ENCODE measurements around the gene CPNE8. TPM values are rescaled to one million over a fixed set of nuclear protein-coding genes. Genes with fewer than 3 reads are reported as not detected.

CPNE8 gene
- total RNA-seq, 3 donors from 2014 or later, result 11.3 to 29.8 (median 28.3) TPM

DNA sequence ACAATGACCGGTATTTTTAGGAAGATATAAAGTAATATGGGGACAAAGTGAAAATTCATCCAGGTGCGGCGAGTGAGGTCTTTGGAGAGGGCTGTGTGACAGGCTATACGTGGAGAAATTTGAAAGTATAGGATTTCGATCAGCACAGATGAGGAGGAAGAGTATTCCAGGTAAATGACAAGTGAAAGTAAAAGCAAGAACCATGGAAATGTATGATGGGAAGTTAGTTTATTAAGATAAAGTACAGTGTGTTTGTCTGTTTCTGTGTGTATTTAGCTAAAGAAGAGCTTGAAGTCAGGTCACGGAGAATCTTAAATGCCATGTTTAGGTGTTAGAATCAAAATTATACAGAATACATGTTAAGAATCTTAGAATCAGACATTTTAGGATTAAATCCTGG is 239.0 kb downstream of the CPNE8 start:
- no peak for TF ChIP-seq POLR2AphosphoS5 (IDR thresholded peaks at IDR 0.05)
- TF ChIP-seq POLR2A (IDR thresholded peaks at IDR 0.05), result no peak
- no peak for TF ChIP-seq CTCF (IDR thresholded peaks at IDR 0.05)
- intact Hi-C loops (cut with DNase I; ENCODE audit: low total_unique reads), result loop anchor here (10.0 kb wide), 1 partner anchor 438 kb away; no protein-coding TSS in a partner anchor
- Histone ChIP-seq H3K4me3 (no peak overlapping the region), H3K4me1 (no peaks in the 10 kb centered on the region), H3K36me3 (no peaks in the 10 kb centered on the region), H3K27ac (no peak overlapping the region), H3K9me3 (peaks cover 14 to 15% of the 10 kb centered on the region in 2 donors), H3K27me3 (no peaks in the 10 kb centered on the region)
- no peak for DNase-seq (ENCODE audit: low spot score in 2 of 2)

DNA sequence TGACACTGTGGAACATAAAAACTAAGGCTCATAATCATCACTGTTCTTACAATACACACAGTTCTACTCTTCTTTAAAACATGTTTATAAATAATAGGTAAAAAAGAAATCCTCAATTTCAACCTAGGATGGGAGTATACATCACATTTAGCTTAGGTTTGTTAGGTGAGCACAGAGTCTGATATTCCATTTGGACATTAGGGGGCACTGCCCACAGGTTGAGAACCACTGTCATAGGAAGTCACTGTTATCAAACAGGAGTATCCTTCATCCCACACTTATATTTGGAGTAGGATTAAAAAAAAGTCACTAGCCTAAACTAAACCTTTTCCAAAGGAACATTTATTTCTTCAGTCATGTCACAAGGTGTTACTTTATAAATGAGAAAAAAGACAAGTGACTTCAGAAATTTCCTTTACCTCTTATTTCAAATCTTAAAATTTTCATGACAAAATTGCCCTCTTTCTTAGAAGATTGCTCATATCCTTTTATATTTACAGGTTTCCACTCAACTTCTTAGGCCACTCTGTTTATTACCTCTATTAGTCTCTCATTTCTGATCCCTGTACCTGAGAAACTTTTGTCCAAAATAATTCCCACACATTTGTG is 240.6 kb downstream of the CPNE8 start:
- no peak overlapping the region for H3K4me3 ChIP-seq
- DNase-seq (ENCODE audit: low spot score in 2 of 2), result no peak
- no peaks in the 10 kb centered on the region for H3K36me3 ChIP-seq
- no peaks in the 10 kb centered on the region for H3K27me3 ChIP-seq
- H3K4me1 ChIP-seq, result no peaks in the 10 kb centered on the region
- TF ChIP-seq POLR2A (IDR thresholded peaks at IDR 0.05) (no peak), CTCF (IDR thresholded peaks at IDR 0.05) (no peak), POLR2AphosphoS5 (IDR thresholded peaks at IDR 0.05) (no peak)
- H3K9me3 ChIP-seq, result peaks cover 18 to 19% of the 10 kb centered on the region in 2 donors
- H3K27ac ChIP-seq, result no peak overlapping the region
- intact Hi-C loops (cut with DNase I; ENCODE audit: low total_unique reads), result loop anchor here (10.0 kb wide), 1 partner anchor 440 kb away; no protein-coding TSS in a partner anchor

DNA sequence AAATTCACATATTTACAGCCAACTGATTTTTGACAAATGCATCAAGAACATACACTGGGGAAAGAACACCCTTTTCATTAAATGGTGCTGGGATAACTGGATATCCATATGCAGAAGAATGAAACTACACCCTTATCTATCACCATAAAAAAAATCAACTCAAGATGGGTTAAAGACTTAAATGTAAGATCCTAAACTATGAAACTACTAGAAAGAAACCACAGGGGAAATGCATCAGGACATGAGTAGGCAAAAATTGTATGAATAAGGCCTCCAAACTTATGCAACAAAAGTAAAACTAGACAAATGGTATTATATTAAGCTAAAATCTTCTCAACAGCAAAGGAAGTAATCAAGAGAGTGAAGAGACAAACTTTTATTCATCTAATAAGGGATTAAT is 242.6 kb downstream of the CPNE8 start:
- Histone ChIP-seq H3K9me3 (peaks cover 18 to 19% of the 10 kb centered on the region in 2 donors), H3K27ac (no peak overlapping the region), H3K36me3 (no peaks in the 10 kb centered on the region), H3K4me3 (no peak overlapping the region), H3K27me3 (no peaks in the 10 kb centered on the region), H3K4me1 (no peaks in the 10 kb centered on the region)
- intact Hi-C loops (cut with DNase I; ENCODE audit: low total_unique reads), result loop anchor here (10.0 kb wide), 1 partner anchor 442 kb away; no protein-coding TSS in a partner anchor
- DNase-seq (ENCODE audit: low spot score in 2 of 2), result no peak
- TF ChIP-seq POLR2AphosphoS5 (IDR thresholded peaks at IDR 0.05), result no peak
- TF ChIP-seq POLR2A (IDR thresholded peaks at IDR 0.05), result no peak

- no peak for DNase-seq (ENCODE audit: low spot score in 2 of 2)
- Histone ChIP-seq H3K36me3 (no peaks in the 10 kb centered on the region), H3K27ac (no peak overlapping the region), H3K4me1 (no peaks in the 10 kb centered on the region), H3K4me3 (no peak overlapping the region), H3K9me3 (no peaks in the 10 kb centered on the region), H3K27me3 (no peaks in the 10 kb centered on the region)
- no peak for TF ChIP-seq POLR2AphosphoS5 (IDR thresholded peaks at IDR 0.05)
- no peak for TF ChIP-seq CTCF (IDR thresholded peaks at IDR 0.05)
- no peak for TF ChIP-seq POLR2A (IDR thresholded peaks at IDR 0.05)
- intact Hi-C loops (cut with DNase I; ENCODE audit: low total_unique reads), result no loop called here
Measured at GRCh38 chr12:38653650-38654049, 251.7 kb downstream of the CPNE8 start.

- Histone ChIP-seq H3K4me1 (no peaks in the 10 kb centered on the region), H3K4me3 (no peak overlapping the region), H3K36me3 (no peaks in the 10 kb centered on the region), H3K27me3 (no peaks in the 10 kb centered on the region), H3K9me3 (no peaks in the 10 kb centered on the region), H3K27ac (no peak overlapping the region)
- intact Hi-C loops (cut with DNase I; ENCODE audit: low total_unique reads), result no loop called here
- DNase-seq (ENCODE audit: low spot score in 2 of 2), result no peak
- no peak for TF ChIP-seq POLR2AphosphoS5 (IDR thresholded peaks at IDR 0.05)
- no peak for TF ChIP-seq CTCF (IDR thresholded peaks at IDR 0.05)
- TF ChIP-seq POLR2A (IDR thresholded peaks at IDR 0.05), result no peak
Measured at GRCh38 chr12:38648813-38649212, 256.6 kb downstream of the CPNE8 start.
